NOMO-1 treated with dmso at 0.1 percent for 144 hours (cell line): ENCODE results near the gene SPEF2.
A peak's percentile ranks its signal among the peaks of the same experiment; 100 is the strongest.

Experiments used
- DNase-seq: peaks from one replicate; lab custom pipeline; 2025; ENCODE audit not compliant: unreplicated experiment; lab: John Stamatoyannopoulos, UW

Gene SPEF2

DNA sequence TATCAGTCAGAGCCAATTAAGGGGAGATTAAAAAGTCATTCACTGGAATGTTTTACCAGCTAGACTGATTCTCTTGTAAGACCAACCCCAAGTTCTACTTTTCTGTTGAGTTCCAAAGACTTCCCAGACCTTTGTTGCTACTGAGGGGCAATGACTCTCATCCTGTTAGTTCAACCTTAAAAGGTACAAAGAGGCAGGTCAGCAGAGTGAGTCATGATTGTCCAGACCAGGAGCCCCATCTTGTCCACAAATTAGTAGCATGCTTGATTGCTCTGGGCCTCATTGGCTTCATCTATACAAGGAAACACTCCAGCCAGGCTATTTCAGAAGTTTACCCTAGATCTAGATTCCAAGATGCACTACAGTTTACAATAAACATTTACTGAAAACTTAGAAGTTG, 159.1 kb downstream of the SPEF2 start:
- no peak for DNase-seq

DNA sequence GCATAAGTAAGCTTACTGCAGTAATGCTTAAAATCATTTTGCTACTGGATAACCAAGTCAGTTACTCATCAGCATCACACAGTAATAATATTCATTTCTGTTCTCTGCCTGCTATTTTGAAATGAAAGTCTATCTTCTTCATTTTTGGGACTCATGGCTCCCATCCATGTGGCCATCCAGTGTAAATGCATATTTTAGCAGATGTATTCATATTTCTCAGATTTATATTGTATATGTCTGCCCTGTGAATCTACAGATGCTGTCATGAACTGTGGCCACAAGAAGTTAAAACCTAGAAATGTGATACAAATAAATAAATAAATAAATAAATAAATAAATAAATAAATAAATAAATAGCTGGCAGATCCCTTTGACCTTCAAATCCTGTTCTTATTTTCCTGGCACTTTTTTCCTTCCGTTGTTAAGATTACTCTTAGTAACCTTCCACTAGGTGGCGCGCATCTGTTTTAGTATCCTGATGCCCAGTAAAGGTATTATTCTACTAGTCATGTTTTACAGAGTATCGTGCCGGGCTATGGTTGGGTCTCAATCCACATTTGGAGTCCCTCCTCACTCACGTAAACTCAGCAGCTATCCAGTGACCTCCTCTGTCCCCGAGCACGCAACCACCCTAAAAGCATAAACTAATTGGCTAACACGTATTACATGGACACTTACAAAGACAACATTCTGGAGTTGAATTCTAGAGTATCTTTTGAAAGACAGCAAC, 159.9 kb downstream of the SPEF2 start:
- peak; percentile 21 for DNase-seq

DNA sequence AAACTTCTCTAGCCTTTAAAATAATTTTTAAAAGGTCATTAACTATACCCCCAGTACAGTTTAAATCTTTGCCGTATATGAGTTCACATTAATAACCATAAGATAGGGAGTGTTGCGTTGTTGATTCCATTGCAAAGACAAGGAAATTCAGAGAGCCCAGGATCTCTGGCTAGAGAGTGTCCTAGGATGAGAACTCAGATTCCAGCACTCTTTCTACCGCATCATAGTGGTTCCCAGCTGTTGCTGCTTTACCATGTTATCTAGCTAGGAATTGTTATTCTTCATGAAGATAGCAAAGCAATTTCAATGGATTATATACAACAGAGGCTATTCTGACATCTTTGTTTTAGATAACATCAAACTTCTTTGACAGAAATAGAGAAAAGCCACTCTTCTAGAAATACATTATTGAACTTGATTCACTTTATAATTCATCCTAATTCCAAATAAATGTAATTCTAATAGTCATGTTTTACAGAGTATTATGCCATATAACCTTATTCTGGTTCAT, 160.7 kb downstream of the SPEF2 start:
- no peak for DNase-seq

DNA sequence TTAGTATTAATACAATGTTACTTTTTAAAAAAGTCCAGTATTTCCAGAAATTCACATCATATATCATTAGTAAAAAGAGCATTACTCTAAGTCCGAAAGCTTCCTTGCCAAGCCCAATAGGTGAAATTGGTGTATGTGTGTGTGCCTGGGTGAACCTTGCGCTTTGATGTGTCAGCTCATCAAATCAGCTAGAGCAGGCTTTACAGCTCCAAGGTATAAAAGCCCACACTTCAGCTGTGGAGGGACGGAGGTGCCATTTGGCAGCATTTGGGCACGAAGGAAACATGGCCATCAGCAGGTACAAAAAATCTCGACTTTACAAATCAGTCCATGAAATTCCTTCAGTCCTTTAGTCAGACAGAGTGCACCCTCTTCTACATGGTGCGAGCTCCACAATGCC, 162.6 kb downstream of the SPEF2 start:
- no peak for DNase-seq

DNA sequence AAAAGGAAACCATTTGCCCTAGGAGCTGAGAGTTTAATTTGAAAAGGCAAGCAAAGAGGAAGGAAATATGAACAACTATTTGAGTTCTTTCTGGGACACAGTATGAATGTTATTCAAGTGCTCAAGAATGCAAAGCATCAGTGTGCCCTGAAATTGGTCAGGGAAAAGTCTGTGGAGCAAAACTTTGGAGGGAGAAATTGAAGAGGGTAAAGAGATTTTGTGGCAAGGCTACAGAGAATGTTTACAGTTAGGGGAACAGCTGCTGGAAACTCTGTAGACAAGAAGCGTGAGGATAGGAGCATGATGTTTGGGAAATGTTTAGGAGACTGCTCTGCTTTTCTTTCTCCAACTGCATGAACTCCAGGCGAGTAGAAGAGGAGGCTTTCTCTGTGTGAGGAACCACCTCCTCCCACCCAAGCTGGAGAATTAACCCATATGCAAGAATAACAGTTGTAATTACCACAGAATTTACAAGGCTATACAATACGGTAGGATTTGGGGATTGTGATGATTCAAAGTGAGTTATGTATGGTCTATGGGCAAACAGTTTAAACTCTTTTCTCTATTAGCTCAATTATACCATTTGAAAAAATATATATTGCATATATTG, 163.6 kb downstream of the SPEF2 start:
- DNase-seq: no peak

DNA sequence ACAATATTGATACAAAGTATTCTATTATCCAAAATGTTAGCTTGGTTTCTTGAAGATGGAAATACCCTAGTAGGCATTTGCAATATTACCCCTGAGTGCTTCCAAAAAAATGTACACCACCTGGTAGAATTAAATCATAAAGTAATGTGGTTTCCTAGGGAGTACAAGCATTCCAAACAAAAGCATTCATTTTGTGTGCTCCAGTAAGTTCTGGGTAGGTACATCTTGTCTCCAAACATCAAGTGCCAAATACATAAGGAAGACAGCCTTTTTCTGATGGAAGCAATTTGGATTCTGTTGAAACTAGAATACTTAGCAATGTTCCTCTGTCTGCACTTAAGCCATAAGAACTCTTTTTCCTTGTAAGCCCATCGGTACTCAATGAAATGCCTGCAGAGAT, 165.9 kb downstream of the SPEF2 start:
- DNase-seq: no peak

DNA sequence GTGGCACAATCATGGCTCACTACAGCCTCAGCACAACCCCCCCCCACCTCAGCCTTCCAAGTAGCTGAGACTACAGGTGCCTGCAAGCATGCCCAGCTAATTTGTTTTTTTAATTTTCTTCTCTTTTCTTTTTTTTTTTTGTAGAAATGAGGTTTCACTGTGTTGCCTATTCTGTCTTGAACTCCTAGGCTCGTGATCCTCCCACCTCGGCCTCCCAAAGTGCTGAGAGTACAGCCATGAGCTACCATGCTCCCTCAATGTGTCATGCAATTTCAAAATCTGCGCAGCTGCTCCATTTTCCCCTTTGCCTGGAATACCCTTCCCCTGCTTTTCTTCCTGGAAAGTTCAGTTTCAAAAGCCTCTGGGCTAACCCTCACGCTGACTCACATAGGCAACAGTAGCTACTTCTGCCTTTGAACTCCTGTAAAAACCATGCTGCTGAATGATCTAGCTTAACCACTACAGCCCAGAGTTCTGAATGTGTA, 168.0 kb downstream of the SPEF2 start:
- DNase-seq: peak; percentile 18

DNA sequence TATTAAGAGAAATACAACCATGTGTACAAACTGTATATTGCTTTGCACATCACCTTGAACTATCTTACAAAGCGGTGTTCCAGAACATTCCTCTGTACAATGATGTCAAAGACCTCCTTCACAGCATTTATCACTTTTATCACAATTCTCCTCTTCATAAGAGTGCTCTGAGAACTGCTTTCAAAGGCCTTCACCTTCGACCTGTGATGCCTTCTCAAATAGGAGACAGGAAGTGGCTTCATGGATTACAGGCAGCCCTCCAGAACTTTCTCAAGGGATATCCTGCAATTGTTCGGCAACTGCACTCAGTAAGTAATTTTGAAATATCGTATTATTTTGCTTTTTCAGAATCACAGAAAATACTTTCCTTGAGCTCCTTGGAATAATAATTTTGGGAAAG, 171.1 kb downstream of the SPEF2 start:
- DNase-seq: no peak

DNA sequence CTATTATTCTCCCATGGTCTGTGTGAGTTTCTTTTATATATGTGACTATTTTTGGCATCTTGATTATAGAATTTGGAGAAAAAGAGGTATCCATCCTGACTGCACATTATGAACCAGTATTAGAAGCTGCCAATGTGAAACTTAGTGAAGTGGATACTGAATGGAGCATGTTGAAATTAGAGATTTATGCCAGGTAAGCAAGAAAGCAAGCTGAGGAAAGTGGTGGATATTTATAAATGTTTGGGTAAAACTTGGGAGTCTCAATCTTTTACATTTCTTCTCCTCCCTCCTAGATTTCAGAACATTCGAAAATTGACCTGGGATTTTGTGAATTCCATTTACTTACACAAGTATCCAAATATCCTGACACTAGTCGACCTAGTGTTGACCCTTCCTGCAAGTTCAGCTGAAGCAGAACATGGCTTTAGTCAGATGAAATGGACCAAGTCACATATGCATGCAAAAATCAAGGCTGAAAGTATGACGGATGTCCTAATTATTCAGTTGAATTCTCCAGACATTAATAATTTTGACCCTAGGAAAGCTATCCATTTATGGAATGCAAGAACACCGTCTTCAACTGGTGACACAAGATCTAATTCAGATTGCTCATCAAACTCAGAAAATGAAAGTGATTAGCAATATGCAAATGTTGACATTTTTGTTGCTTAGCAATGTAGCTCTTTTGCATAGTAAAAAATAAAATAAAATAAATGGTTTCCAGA, 172.2 kb downstream of the SPEF2 start:
- DNase-seq: no peak

DNA sequence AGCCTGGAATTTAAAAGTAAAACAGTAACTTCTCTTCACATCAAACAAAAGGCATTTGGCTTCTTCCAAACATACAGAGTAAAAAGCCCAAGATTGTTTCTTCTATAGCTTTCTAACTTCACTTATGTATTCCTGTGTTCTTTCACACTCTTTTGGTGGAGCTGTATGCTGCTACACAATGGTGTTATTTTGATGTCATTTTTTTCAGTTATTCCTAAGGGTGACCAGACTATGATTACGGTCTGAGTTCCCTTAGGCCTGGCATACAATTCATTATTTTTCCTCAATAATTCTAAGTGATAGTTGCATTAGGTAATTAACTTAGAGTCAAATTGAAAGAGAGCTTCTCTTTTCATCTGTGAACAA, 172.8 kb downstream of the SPEF2 start:
- no peak for DNase-seq

DNA sequence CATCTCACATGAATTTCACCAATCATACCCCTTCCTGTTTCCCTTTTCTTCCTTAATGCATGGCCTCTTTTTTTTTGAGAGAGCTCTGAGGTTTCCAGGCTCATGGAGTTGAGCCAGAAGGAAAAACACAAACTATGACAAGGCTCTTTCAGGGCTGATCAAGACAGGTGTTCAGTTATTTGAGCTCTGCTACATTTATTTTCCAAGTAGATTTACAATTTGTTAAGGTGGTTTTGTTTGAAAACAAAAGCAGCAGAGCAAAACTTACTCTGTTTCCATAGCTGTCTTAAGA, 176.6 kb downstream of the SPEF2 start:
- no peak for DNase-seq

DNA sequence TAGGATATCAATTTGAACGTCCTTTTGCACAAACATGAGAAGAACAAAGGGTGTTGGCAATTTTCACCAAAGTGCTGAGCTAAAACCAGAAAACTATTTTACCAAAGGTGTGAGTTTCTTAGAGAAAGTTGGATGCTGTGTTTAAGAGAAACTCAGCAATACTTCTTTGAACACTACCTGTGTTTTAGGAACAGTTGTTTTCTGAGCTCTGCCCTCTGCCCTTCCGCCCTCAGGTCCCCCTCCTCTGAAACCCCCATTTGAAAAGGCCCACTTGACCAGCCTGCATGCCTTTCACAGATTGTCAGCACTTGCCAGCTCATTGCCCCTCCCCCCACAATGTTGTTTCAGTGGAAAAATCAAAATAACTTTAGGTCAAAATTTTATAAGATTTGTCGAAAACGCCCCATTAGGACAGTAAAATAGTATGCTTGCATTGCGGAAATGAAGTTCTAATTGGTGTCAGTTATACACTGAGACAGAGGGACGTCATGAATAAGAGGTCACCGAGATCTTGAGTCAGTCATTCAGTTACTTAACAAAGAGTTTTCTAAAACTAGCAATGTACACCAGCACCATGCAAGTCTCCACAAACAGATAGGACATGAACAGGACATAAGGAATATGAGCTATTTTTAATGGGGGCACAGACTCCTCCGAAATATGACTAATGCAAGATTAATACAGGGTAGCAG, 177.2 kb downstream of the SPEF2 start:
- no peak for DNase-seq

DNA sequence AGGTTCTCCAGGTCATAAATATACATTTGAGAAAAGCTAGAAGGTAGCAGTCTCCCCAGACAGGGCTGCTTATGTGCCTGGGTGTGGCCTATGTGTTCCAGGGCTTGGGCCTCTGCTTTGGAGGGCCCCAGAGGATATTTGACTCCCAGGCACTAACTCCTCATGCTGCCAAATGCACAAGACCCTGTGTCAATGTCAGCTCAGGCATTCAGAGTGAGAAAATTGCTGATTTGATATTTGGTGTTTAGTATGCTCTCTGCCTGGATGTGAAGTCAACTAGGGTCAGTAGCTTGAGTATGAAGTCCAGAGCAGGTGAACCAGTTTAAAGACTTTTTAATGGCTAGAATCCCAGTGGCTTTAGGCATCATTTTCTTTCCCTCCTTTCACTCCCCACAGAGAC, 181.5 kb downstream of the SPEF2 start:
- DNase-seq: no peak

DNA sequence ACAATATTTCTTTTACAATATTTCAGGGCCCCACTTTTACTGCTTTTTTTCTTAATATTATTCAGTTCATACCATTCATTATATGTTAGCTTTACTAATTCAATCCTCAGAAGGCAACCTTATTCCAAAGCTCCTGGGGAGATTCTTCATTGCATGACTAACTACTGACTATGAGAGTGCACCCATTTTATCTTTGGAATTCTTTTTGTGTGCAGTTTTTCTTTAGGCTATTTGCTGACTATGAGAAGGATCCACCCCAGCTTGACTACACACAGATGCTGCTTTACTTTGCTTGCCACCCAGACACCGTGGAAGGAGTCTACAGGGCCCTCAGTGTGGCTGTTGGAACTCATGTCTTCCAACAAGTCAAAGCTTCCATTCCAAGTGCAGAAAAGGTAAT, 182.1 kb downstream of the SPEF2 start:
- DNase-seq: no peak

DNA sequence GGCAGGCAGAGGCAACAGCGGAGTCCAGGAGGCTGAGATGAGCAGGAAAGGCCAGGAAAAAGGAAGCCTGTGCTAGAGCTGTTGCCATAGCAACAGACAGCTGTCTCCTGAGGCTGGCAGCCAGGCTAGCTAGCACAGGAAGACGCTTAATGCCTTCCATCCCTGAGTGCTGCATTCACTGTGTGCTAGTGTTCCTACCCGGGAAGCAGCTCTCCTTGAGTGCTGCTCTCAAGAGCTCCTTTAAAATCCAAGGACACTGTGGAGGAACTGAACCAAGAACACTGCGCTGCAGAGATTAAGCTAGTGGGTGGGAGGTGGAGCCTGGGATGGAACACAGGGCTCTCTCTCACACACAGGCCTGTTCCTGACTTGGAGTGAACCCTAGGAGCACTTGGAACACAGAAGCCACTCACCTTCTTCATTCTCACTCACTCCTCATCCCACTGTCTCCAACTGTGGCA, 185.6 kb downstream of the SPEF2 start:
- no peak for DNase-seq

DNA sequence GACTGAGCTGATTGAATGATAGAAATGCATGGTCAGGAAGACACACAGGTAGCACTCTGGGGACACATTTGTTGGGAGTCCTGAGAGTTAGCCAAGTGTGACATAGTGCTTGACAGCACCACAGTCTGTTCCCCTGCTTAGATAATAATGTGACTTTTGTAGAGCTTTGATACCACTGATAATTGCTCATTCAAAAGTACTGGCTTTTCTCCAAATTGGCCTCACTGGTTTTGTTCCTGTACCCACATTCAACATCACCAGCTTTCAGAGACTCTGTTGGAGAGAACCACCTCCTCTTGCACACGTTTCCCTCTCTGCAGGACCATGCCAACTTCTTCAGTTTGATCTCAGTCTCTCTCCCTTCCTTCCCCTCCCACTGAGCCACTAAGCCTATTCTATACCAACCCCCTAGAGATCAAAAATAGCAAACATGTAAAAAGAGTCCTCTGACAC, 186.6 kb downstream of the SPEF2 start:
- no peak for DNase-seq

DNA sequence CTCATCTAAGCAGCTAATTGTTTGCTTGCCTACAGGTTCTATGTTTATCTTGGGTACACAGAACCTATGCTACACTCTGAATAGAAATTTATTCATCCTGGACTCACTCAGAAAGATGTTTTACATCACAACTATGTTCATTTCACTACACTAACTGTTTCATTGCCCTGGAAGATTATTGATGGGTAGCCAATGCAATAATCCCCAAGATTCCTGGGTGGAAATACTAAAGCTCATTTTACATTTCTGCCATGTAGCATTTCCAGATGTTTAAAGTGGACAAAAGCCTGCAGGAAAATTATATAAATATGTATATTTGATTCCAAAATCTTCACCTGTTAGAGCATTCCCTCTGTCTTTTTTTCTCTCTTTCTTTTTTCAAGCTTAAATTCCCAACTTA, 187.2 kb downstream of the SPEF2 start:
- no peak for DNase-seq

DNA sequence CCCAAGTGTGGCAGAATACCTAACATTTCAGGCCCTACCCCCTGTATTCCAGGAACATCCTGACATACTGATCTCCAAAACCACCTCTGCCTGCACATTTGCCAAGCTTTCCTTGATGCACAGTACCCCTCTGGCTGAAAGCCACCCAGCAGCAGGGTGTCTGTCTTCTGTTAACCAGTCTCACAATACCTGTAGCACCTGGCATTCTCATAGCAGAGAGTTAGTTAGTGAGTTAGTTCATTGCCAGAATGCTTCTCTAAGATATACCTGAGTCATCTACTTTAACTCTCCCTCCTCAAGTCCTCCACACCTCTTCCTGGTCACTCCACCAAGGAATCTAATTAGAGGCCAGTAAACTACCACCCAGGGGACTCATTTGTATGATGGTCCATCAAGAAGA, 192.9 kb downstream of the SPEF2 start:
- no peak for DNase-seq

DNA sequence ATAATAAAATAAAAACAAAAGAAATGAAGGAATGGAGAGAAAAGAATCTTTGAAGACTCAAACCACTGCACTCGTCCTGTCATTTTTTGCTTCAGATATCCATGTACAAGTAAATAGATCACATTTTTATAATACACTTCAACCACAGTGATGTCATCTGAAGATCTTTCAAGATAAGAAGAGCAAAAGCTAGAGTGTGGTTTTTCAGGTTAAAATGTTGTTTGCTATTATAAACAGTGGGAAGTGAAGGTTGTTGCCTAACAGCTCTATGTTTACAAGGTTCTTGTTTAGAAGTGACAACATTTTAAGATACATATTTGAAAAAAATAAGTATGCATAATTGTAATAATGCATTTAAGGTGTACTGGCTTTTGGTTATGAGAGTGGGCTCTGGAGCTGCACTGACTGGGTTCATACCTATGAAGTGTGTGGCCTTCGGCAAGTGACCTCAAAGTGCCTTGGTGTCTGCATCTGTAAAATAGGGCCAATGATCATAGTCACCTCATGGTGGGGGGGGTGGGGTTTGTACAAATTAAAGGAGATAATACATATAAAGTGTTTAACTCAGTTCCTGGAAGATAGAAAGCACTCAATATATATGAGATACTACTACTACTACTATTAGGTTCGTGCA, 193.6 kb downstream of the SPEF2 start:
- no peak for DNase-seq

DNA sequence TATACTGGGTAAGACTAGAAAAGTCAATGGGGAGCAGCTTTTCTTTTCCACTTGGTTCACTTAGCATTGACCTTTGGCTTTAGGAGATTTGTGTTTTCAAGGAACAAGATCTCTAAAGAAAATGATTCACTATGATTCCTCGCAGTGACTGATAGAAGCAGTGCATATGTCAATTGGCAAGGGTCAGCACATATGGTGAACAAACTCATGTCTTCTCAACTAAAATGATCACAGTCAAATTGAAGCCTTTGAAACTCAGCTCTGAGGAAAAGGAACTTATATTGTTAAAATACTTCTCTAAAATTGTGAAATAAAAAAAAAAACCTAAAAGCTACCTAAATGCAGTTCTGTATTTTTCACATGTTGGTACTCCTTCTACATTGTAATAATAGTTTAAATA, 195.9 kb downstream of the SPEF2 start:
- no peak for DNase-seq
